ENCODE data around the gene HNRNPD.

The HNRNPD gene

GRCh38 chr4:82376109-82376508 is 2.3 kb upstream of the HNRNPD start:
- no peak overlapping the region for H2BK5ac ChIP-seq (ENCODE audit: low read depth, low read length, poor library complexity, severe bottlenecking)
- H4K91ac ChIP-seq (ENCODE audit: low read length), result no peak overlapping the region
- H3K14ac ChIP-seq (ENCODE audit: low read length in 2 of 2), result no peak overlapping the region
- H3K79me1 ChIP-seq (replicated peaks; ENCODE audit: low read length, poor library complexity, severe bottlenecking), result peaks cover 25% of the 10 kb centered on the region
- no peak overlapping the region for H3K18ac ChIP-seq (ENCODE audit: low read depth in 1 of 2, low read length in 2 of 2)
- H3K9ac ChIP-seq (ENCODE audit: low read length), result no peak overlapping the region
- H3K27ac ChIP-seq (ENCODE audit: low read length, poor library complexity, severe bottlenecking), result no peak overlapping the region
- no peak overlapping the region for H3K4me2 ChIP-seq (ENCODE audit: low read length, poor library complexity, severe bottlenecking)
- peak overlapping the region in 1 of 2 experiments; percentile 93 for H3K4me3 ChIP-seq (ENCODE audit: insufficient read depth in 1 of 2, low read depth in 1 of 2, low read length in 2 of 2)
- no peak for DNase-seq
- no peak overlapping the region for H2AFZ ChIP-seq (ENCODE audit: low read depth, low read length)
- no peak overlapping the region for H2AK5ac ChIP-seq (ENCODE audit: low read length, severe bottlenecking)
- H2BK120ac ChIP-seq (ENCODE audit: low read depth, low read length), result no peak overlapping the region
- no peaks in the 10 kb centered on the region for H3K9me3 ChIP-seq (ENCODE audit: control insufficient read depth, low read length)
- H2BK15ac ChIP-seq (ENCODE audit: low read depth, poor library complexity, severe bottlenecking), result no peak overlapping the region
- no peak overlapping the region for H3K23ac ChIP-seq (ENCODE audit: low read length in 2 of 2)
- peaks cover 6 to 11% of the 10 kb centered on the region in 2 experiments for H3K36me3 ChIP-seq (ENCODE audit: control insufficient read depth in 1 of 2, insufficient read depth in 2 of 2, low read depth in 1 of 2, low read length in 2 of 2)
- H3K4ac ChIP-seq (ENCODE audit: low read depth in 1 of 2, low read length in 2 of 2), result no peak overlapping the region
- no peaks in the 10 kb centered on the region for H3K27me3 ChIP-seq (ENCODE audit: control insufficient read depth in 1 of 2, insufficient read depth in 1 of 2, low read length in 2 of 2)
- H2BK12ac ChIP-seq (ENCODE audit: low read length in 2 of 2), result no peak overlapping the region
- WGBS, result 92% methylated on average over 4 of the region's 4 CpGs
- no peak overlapping the region for H4K8ac ChIP-seq (ENCODE audit: low read length)
- peaks cover 6% of the 10 kb centered on the region for H3K4me1 ChIP-seq (ENCODE audit: control insufficient read depth, insufficient read depth, low read depth, low read length)

GRCh38 chr4:82373486-82373815 is 340 bp downstream of the HNRNPD start:
- H3K4me1 ChIP-seq (ENCODE audit: control insufficient read depth, insufficient read depth, low read depth, low read length), result peaks cover 6% of the 10 kb centered on the region
- peak overlapping the region in 1 of 2 experiments; percentile 99 for H3K14ac ChIP-seq (ENCODE audit: low read length in 2 of 2)
- H2AK5ac ChIP-seq (ENCODE audit: low read length, severe bottlenecking), result no peak overlapping the region
- H3K4me2 ChIP-seq (ENCODE audit: low read length, poor library complexity, severe bottlenecking), result peak overlapping the region; percentile 96
- H2BK12ac ChIP-seq (ENCODE audit: low read length in 2 of 2), result peak overlapping the region; percentile 42 to 84
- peak overlapping the region; percentile 93 to 99 for H3K4me3 ChIP-seq (ENCODE audit: insufficient read depth in 1 of 2, low read depth in 1 of 2, low read length in 2 of 2)
- peak overlapping the region; percentile 96 for H3K9ac ChIP-seq (ENCODE audit: low read length)
- H3K18ac ChIP-seq (ENCODE audit: low read depth in 1 of 2, low read length in 2 of 2), result peak overlapping the region; percentile 99
- DNase-seq, result no peak
- H2BK120ac ChIP-seq (ENCODE audit: low read depth, low read length), result peak overlapping the region; percentile 91
- peak overlapping the region; percentile 93 for H2BK5ac ChIP-seq (ENCODE audit: low read depth, low read length, poor library complexity, severe bottlenecking)
- H3K79me1 ChIP-seq (replicated peaks; ENCODE audit: low read length, poor library complexity, severe bottlenecking), result peaks cover 12% of the 10 kb centered on the region
- H4K91ac ChIP-seq (ENCODE audit: low read length), result peak overlapping the region; percentile 100
- H2AFZ ChIP-seq (ENCODE audit: low read depth, low read length), result peak overlapping the region; percentile 98
- peak overlapping the region; percentile 82 for H2BK15ac ChIP-seq (ENCODE audit: low read depth, poor library complexity, severe bottlenecking)
- peak overlapping the region; percentile 99 for H4K8ac ChIP-seq (ENCODE audit: low read length)
- H3K23ac ChIP-seq (ENCODE audit: low read length in 2 of 2), result peak overlapping the region; percentile 99 to 100
- peak overlapping the region; percentile 93 for H3K27ac ChIP-seq (ENCODE audit: low read length, poor library complexity, severe bottlenecking)
- WGBS, result under 1% methylated on average over 39 of the region's 50 CpGs
- peaks cover 3 to 25% of the 10 kb centered on the region in 2 experiments for H3K36me3 ChIP-seq (ENCODE audit: control insufficient read depth in 1 of 2, insufficient read depth in 2 of 2, low read depth in 1 of 2, low read length in 2 of 2)
- no peaks in the 10 kb centered on the region for H3K27me3 ChIP-seq (ENCODE audit: control insufficient read depth in 1 of 2, insufficient read depth in 1 of 2, low read length in 2 of 2)
- peak overlapping the region; percentile 97 to 99 for H3K4ac ChIP-seq (ENCODE audit: low read depth in 1 of 2, low read length in 2 of 2)
- no peaks in the 10 kb centered on the region for H3K9me3 ChIP-seq (ENCODE audit: control insufficient read depth, low read length)

GRCh38 chr4:82372517-82373485 is 990 bp downstream of the HNRNPD start:
- peak overlapping the region; percentile 99 to 100 for H3K23ac ChIP-seq (ENCODE audit: low read length in 2 of 2)
- peak overlapping the region; percentile 82 for H2BK15ac ChIP-seq (ENCODE audit: low read depth, poor library complexity, severe bottlenecking)
- H4K91ac ChIP-seq (ENCODE audit: low read length), result peak overlapping the region; percentile 100
- peak overlapping the region; percentile 86 for H2BK5ac ChIP-seq (ENCODE audit: low read depth, low read length, poor library complexity, severe bottlenecking)
- peak overlapping the region; percentile 75 for H2AK5ac ChIP-seq (ENCODE audit: low read length, severe bottlenecking)
- H3K79me1 ChIP-seq (replicated peaks; ENCODE audit: low read length, poor library complexity, severe bottlenecking), result peaks cover 8% of the 10 kb centered on the region
- peak overlapping the region; percentile 99 for H4K8ac ChIP-seq (ENCODE audit: low read length)
- H2BK120ac ChIP-seq (ENCODE audit: low read depth, low read length), result peak overlapping the region; percentile 91
- no peak overlapping the region for H2AFZ ChIP-seq (ENCODE audit: low read depth, low read length)
- H3K4me2 ChIP-seq (ENCODE audit: low read length, poor library complexity, severe bottlenecking), result peak overlapping the region; percentile 96
- peak overlapping the region; percentile 99 for H3K18ac ChIP-seq (ENCODE audit: low read depth in 1 of 2, low read length in 2 of 2)
- peak; percentile 78 for DNase-seq
- H2BK12ac ChIP-seq (ENCODE audit: low read length in 2 of 2), result peak overlapping the region in 1 of 2 experiments; percentile 84
- peak overlapping the region; percentile 96 for H3K9ac ChIP-seq (ENCODE audit: low read length)
- H3K4me1 ChIP-seq (ENCODE audit: control insufficient read depth, insufficient read depth, low read depth, low read length), result peaks cover 6% of the 10 kb centered on the region
- H3K14ac ChIP-seq (ENCODE audit: low read length in 2 of 2), result peak overlapping the region; percentile 22 to 99
- H3K27ac ChIP-seq (ENCODE audit: low read length, poor library complexity, severe bottlenecking), result peak overlapping the region; percentile 91
- H3K9me3 ChIP-seq (ENCODE audit: control insufficient read depth, low read length), result no peaks in the 10 kb centered on the region
- peak overlapping the region; percentile 97 to 99 for H3K4ac ChIP-seq (ENCODE audit: low read depth in 1 of 2, low read length in 2 of 2)
- no peaks in the 10 kb centered on the region for H3K27me3 ChIP-seq (ENCODE audit: control insufficient read depth in 1 of 2, insufficient read depth in 1 of 2, low read length in 2 of 2)
- WGBS, result under 1% methylated on average over 28 of the region's 37 CpGs
- H3K36me3 ChIP-seq (ENCODE audit: control insufficient read depth in 1 of 2, insufficient read depth in 2 of 2, low read depth in 1 of 2, low read length in 2 of 2), result peaks cover 3 to 30% of the 10 kb centered on the region in 2 experiments
- H3K4me3 ChIP-seq (ENCODE audit: insufficient read depth in 1 of 2, low read depth in 1 of 2, low read length in 2 of 2), result peak overlapping the region; percentile 93 to 99

- Histone ChIP-seq H2AK5ac (ENCODE audit: low read length, severe bottlenecking) (no peak overlapping the region), H2BK5ac (ENCODE audit: low read depth, low read length, poor library complexity, severe bottlenecking) (no peak overlapping the region), H2AFZ (ENCODE audit: low read depth, low read length) (no peak overlapping the region), H3K4me1 (ENCODE audit: control insufficient read depth, insufficient read depth, low read depth, low read length) (peaks cover 6% of the 10 kb centered on the region), H4K91ac (ENCODE audit: low read length) (no peak overlapping the region), H4K8ac (ENCODE audit: low read length) (no peak overlapping the region), H3K4ac (ENCODE audit: low read depth in 1 of 2, low read length in 2 of 2) (no peak overlapping the region), H2BK12ac (ENCODE audit: low read length in 2 of 2) (no peak overlapping the region), H3K9me3 (ENCODE audit: control insufficient read depth, low read length) (no peaks in the 10 kb centered on the region), H3K79me1 (replicated peaks; ENCODE audit: low read length, poor library complexity, severe bottlenecking) (peaks cover 2% of the 10 kb centered on the region), H3K14ac (ENCODE audit: low read length in 2 of 2) (no peak overlapping the region), H2BK15ac (ENCODE audit: low read depth, poor library complexity, severe bottlenecking) (no peak overlapping the region), H3K9ac (ENCODE audit: low read length) (peak overlapping the region; percentile 96), H3K4me2 (ENCODE audit: low read length, poor library complexity, severe bottlenecking) (peak overlapping the region; percentile 96), H3K18ac (ENCODE audit: low read depth in 1 of 2, low read length in 2 of 2) (no peak overlapping the region), H3K27ac (ENCODE audit: low read length, poor library complexity, severe bottlenecking) (no peak overlapping the region), H2BK120ac (ENCODE audit: low read depth, low read length) (no peak overlapping the region), H3K23ac (ENCODE audit: low read length in 2 of 2) (no peak overlapping the region), H3K27me3 (ENCODE audit: control insufficient read depth in 1 of 2, insufficient read depth in 1 of 2, low read length in 2 of 2) (no peaks in the 10 kb centered on the region), H3K36me3 (ENCODE audit: control insufficient read depth in 1 of 2, insufficient read depth in 2 of 2, low read depth in 1 of 2, low read length in 2 of 2) (peaks cover 3 to 39% of the 10 kb centered on the region in 2 experiments), H3K4me3 (ENCODE audit: insufficient read depth in 1 of 2, low read depth in 1 of 2, low read length in 2 of 2) (peak overlapping the region in 1 of 2 experiments; percentile 93)
- peak; percentile 18 for DNase-seq
- WGBS, result 0% methylated on average over 2 of the region's 8 CpGs
These were observed 2.3 kb downstream of the HNRNPD start for GRCh38 chr4:82371497-82371896.
